Measurements from ENCODE around the gene STX8.

Gene STX8

DNA sequence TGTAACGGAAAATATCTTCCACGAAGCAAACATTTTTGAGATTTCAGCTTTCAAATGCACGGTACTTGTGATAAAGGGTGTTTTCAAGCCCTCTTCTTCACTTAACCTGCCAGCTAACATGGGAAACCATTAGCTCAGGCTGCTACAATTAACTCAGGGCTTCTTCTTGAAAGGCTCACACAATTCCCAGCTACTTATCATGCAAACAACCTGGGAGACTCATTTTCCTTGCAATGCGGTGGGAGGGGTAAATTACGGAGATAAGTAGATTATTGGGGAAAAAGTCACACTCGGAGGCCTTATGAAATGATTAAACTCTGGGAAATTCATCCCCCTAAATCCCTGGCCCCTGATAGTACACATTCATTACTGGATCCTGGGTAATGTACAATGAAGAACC lies 266.4 kb downstream of the STX8 start:
- DNase-seq (ENCODE audit: insufficient read length, low spot score) (no peak), FAIRE-seq (no peak)
- no peak for TF ChIP-seq PAX5 (IDR thresholded peaks at IDR 0.05; ENCODE audit: insufficient read depth, low read length, severe bottlenecking)
- TF ChIP-seq SPI1 (IDR thresholded peaks at IDR 0.05; ENCODE audit: low read depth, low read length): no peak
- TF ChIP-seq TAF1 (IDR thresholded peaks at IDR 0.05; ENCODE audit: low read depth, low read length): no peak

DNA sequence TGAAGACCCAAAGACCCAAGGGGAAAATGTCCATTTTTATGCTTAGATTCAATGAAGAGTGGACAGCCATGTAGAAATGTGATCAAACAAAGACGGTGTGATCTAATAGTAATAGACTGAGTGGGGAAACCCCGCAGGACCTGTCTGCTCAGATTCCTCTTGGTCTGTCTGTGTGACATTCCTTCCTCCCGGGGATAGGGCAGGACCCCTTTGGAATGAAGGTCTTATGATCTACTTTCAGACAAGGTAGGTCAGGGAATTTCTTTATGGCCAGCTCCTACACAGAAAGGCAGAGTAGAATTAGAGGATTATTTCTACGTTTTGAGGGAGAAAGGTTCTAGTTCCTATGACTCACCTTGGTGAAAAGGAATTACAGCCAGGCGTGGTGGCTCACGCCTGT lies 267.6 kb downstream of the STX8 start:
- no peak for FAIRE-seq
- TF ChIP-seq TAF1 (IDR thresholded peaks at IDR 0.05; ENCODE audit: low read depth, low read length) (no peak), POU2F2 (IDR thresholded peaks at IDR 0.05; ENCODE audit: low read depth, low read length) (no peak), POLR2A (IDR thresholded peaks at IDR 0.05; ENCODE audit: low read depth, low read length) (no peak), POLR2AphosphoS5 (IDR thresholded peaks at IDR 0.05; ENCODE audit: low read depth, low read length) (no peak), SPI1 (IDR thresholded peaks at IDR 0.05; ENCODE audit: low read depth, low read length) (no peak), PAX5 (IDR thresholded peaks at IDR 0.05; ENCODE audit: insufficient read depth, low read length, severe bottlenecking) (no peak)
- DNase-seq (ENCODE audit: insufficient read length, low spot score): no peak

DNA sequence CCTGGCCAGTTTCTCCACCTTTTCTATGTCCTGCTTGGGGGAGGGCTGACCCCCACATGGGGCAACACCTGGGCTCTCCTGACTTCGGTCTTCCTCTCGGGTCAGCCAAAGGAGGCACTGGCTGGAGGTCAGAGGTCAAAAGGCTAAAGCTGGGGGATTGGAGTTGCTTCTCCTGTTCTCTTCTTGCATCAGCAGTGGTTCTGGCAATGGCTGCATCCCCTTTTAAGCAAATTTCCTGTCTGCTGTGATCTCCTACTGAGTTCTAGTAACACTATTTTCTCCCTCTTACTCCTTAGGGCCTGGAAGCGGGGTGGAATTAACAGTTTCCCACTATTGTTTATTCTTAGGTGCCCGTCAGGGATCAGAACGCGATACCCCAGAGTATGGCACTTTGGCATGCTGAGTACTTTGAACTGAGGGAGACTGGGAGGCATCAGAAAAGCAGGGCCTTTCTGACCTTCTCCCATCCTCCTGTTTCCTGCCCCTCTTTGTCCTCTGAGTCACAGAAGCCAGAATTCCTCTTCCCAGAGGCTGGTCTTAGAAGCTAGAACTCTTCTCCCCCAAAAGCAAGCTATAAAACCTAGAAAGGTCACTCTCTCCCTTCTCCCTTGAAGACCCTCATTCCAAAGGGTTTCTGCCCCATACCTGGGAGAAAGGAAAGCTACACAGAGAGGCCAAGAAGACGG lies 268.2 kb downstream of the STX8 start:
- FAIRE-seq: no peak
- TF ChIP-seq SPI1 (IDR thresholded peaks at IDR 0.05; ENCODE audit: low read depth, low read length) (no peak), POLR2A (IDR thresholded peaks at IDR 0.05; ENCODE audit: low read depth, low read length) (no peak), POU2F2 (IDR thresholded peaks at IDR 0.05; ENCODE audit: low read depth, low read length) (no peak), POLR2AphosphoS5 (IDR thresholded peaks at IDR 0.05; ENCODE audit: low read depth, low read length) (no peak), TAF1 (IDR thresholded peaks at IDR 0.05; ENCODE audit: low read depth, low read length) (no peak)
- DNase-seq (ENCODE audit: insufficient read length, low spot score): no peak

DNA sequence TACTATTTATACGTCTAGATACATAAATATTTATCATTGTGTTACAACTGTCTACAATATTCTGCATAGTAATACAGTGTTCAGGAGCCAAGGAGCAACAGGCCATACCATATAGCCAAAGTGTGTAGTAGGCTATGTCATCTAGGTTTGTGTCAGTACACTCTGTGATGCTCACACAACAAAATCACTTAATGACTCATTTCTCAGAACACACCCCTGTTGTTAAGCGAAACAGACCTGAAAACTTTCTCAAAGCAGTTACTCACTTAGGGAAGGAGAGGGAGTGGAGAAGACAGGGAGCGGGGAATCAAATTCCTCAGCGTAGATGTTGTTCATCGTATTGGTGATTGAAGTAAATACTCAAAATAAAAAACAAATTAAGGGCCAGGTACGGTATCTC lies 269.5 kb downstream of the STX8 start:
- TF ChIP-seq POU2F2 (IDR thresholded peaks at IDR 0.05; ENCODE audit: low read depth, low read length) (no peak), TAF1 (IDR thresholded peaks at IDR 0.05; ENCODE audit: low read depth, low read length) (no peak), POLR2A (IDR thresholded peaks at IDR 0.05; ENCODE audit: low read depth, low read length) (no peak), SPI1 (IDR thresholded peaks at IDR 0.05; ENCODE audit: low read depth, low read length) (no peak), POLR2AphosphoS5 (IDR thresholded peaks at IDR 0.05; ENCODE audit: low read depth, low read length) (no peak), PAX5 (IDR thresholded peaks at IDR 0.05; ENCODE audit: insufficient read depth, low read length, severe bottlenecking) (no peak)
- DNase-seq (ENCODE audit: insufficient read length, low spot score) (no peak), FAIRE-seq (peak; percentile 48)

DNA sequence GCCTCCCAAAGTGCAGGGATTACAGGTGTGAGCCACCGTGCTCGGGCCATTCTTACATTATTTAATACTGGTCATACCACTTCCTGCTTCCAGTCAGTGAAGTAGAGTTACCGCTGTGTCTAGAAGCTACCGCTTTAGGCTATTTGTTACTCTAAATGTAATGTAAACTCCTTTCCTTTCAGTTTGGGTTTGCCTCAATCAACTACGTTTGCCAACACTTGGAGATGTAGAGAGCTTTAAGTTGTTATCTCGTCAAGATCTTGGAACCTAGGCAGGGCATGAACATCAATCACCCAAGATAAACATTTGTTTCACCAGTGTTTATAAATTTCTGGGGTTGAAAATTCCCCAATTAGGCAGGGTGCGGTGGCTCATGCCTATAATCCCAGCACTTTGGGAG lies 275.9 kb downstream of the STX8 start:
- FAIRE-seq: no peak
- DNase-seq (ENCODE audit: insufficient read length, low spot score): no peak
- TF ChIP-seq POLR2A (IDR thresholded peaks at IDR 0.05; ENCODE audit: low read depth, low read length): no peak
- TF ChIP-seq POU2F2 (IDR thresholded peaks at IDR 0.05; ENCODE audit: low read depth, low read length): no peak
- TF ChIP-seq SPI1 (IDR thresholded peaks at IDR 0.05; ENCODE audit: low read depth, low read length): no peak
- TF ChIP-seq POLR2AphosphoS5 (IDR thresholded peaks at IDR 0.05; ENCODE audit: low read depth, low read length): no peak
- no peak for TF ChIP-seq PAX5 (IDR thresholded peaks at IDR 0.05; ENCODE audit: insufficient read depth, low read length, severe bottlenecking)
- TF ChIP-seq TAF1 (IDR thresholded peaks at IDR 0.05; ENCODE audit: low read depth, low read length): no peak

DNA sequence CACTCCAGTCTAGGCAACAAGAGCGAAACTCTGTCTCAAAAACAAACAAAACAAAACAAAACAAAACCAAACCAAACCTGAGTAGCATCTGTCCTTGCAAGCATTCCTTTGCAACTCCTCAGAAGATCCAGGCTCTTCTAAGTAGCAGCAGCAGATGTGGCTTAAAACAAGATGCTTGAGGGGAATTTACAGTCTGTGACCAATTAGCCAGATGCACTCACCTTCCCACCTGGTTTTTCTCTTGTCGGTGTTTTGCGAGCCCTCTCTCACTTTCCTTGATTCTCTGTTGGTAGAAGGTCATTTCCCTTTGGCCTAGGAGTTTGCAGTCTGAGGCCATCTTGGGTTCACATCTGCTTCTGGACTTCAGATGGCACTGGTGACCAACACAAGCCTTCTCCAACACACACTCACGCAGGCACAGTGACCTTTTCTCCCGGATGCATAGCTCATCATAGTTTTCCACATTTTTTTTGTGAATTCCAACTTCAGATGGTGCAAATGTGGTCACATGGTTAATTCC lies 276.8 kb downstream of the STX8 start:
- no peak for TF ChIP-seq SPI1 (IDR thresholded peaks at IDR 0.05; ENCODE audit: low read depth, low read length)
- no peak for TF ChIP-seq POLR2AphosphoS5 (IDR thresholded peaks at IDR 0.05; ENCODE audit: low read depth, low read length)
- FAIRE-seq: no peak
- DNase-seq (ENCODE audit: insufficient read length, low spot score): no peak

DNA sequence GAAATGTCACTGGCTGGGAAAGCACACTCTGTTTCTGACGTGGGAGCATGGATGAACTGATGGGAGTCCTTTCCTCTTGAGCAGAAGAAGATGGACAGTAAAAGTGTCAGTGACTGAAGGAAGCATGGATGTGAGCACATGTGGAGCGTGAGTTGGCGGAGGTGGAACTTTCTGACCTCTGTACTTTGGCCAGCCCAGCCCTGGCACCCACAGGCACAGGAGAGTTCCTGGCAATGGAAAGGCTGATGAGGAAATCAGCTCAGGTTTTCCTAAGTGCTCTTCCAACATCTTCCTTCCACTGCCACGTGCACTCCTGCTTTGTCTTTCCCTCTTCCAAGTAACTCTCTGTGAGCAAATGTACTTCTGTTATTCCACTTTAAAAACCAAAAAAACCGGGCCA lies 277.5 kb downstream of the STX8 start:
- no peak for TF ChIP-seq POLR2A (IDR thresholded peaks at IDR 0.05; ENCODE audit: low read depth, low read length)
- no peak for TF ChIP-seq TAF1 (IDR thresholded peaks at IDR 0.05; ENCODE audit: low read depth, low read length)
- no peak for TF ChIP-seq POLR2AphosphoS5 (IDR thresholded peaks at IDR 0.05; ENCODE audit: low read depth, low read length)
- TF ChIP-seq POU2F2 (IDR thresholded peaks at IDR 0.05; ENCODE audit: low read depth, low read length): no peak
- no peak for TF ChIP-seq PAX5 (IDR thresholded peaks at IDR 0.05; ENCODE audit: insufficient read depth, low read length, severe bottlenecking)
- TF ChIP-seq SPI1 (IDR thresholded peaks at IDR 0.05; ENCODE audit: low read depth, low read length): no peak
- no peak for DNase-seq (ENCODE audit: insufficient read length, low spot score)
- FAIRE-seq: no peak

DNA sequence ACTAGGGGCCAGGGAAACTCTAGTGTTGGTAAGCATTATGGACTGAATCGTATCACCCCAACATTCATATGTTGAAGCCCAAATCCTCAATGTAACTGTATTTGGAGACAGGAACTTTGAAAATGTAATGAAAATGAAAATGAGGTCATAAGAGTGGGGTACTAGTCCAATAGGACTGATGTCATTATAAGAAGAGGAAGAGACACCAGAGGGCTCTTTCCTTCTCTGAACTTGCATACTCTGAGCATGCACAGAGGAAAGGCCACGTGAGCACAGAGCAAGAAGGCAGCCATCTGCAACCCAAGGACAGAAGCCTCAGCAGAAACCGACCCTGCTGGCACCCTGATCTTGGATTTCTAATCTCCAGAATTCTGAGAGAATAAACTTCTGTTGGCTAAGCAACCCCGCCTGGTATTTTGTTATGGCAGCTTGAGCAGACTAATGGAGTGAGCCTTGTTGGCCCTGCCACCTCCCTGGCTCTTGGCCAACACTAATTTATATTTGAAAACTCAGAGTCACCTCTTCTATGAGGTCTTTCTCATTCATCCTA lies 280.9 kb downstream of the STX8 start:
- DNase-seq (ENCODE audit: insufficient read length, low spot score) (no peak), FAIRE-seq (no peak)
- no peak for TF ChIP-seq POLR2A (IDR thresholded peaks at IDR 0.05; ENCODE audit: low read depth, low read length)
- TF ChIP-seq POLR2AphosphoS5 (IDR thresholded peaks at IDR 0.05; ENCODE audit: low read depth, low read length): no peak
- TF ChIP-seq SPI1 (IDR thresholded peaks at IDR 0.05; ENCODE audit: low read depth, low read length): peak; percentile 39; the same call in 1 of the 2 replicates
- TF ChIP-seq TAF1 (IDR thresholded peaks at IDR 0.05; ENCODE audit: low read depth, low read length): no peak

DNA sequence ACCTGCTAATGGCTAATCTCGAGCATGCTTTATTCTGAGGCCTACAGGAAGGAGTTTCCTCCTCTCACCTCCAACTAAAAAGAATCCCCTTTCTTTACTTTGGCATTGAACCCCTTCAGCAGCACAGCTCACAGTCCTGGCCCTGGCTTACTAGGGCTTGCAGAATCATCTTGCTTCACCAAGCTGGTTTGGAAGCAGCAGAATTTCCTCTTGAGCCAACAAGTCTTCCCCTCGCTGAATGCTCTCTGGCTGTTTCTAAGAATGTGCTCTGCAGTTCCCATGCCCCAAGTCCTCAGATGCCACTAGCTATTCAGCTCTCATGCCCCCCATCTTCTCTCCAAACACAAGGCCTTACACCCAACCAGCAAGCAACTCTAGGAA lies 283.1 kb downstream of the STX8 start:
- TF ChIP-seq TAF1 (IDR thresholded peaks at IDR 0.05; ENCODE audit: low read depth, low read length) (no peak), POLR2AphosphoS5 (IDR thresholded peaks at IDR 0.05; ENCODE audit: low read depth, low read length) (no peak), POU2F2 (IDR thresholded peaks at IDR 0.05; ENCODE audit: low read depth, low read length) (no peak), SPI1 (IDR thresholded peaks at IDR 0.05; ENCODE audit: low read depth, low read length) (no peak), POLR2A (IDR thresholded peaks at IDR 0.05; ENCODE audit: low read depth, low read length) (no peak), PAX5 (IDR thresholded peaks at IDR 0.05; ENCODE audit: insufficient read depth, low read length, severe bottlenecking) (no peak)
- FAIRE-seq: no peak
- no peak for DNase-seq (ENCODE audit: insufficient read length, low spot score)

DNA sequence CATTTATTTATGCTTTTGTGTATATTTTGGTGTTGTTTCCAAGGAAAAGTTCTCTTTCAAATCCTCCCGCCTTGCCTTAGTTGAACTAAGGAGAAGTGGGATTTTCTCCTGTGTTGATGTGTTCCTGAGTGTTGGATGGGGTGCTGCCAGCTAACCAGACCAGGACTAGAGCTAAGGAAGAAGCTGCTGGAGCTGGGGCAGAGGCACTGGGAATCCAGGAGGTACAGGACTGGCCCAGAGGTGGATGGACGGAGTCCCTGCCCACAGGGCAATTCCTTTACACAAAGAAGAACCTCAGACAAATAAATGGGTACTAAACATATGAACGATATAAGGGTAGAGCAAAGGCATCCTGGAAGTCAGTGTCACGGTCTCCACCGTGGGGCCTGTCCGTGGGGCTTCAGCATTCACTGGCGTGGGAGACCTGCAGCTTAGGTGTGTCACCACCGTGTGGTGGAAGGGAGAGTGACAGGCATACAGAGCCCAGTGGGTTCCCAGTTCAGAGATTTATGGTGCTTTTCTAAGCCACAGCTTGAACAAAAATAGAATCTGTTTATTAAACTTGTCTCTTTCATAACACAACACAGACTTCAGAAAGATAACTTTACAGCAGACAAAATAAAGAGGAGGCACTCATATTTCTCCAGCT lies 283.6 kb downstream of the STX8 start:
- FAIRE-seq: peak; percentile 61

More for the DNA sequence above, 283.6 kb downstream of the STX8 start:
- DNase-seq (ENCODE audit: insufficient read length, low spot score): peak; percentile 39
- TF ChIP-seq PAX5 (IDR thresholded peaks at IDR 0.05; ENCODE audit: insufficient read depth, low read length, severe bottlenecking): no peak
- no peak for TF ChIP-seq POLR2A (IDR thresholded peaks at IDR 0.05; ENCODE audit: low read depth, low read length)
- TF ChIP-seq TAF1 (IDR thresholded peaks at IDR 0.05; ENCODE audit: low read depth, low read length): no peak
- TF ChIP-seq POLR2AphosphoS5 (IDR thresholded peaks at IDR 0.05; ENCODE audit: low read depth, low read length): no peak
- no peak for TF ChIP-seq SPI1 (IDR thresholded peaks at IDR 0.05; ENCODE audit: low read depth, low read length)

Measured in GM12891 (cell line).